AG09309 (cell line): ENCODE data around the gene ESR2.

ENCODE experiments used
- DNase-seq: peaks from one replicate; pipeline ENCODE4 v3.0.0-alpha.2; 2010; ENCODE audit warnings: low read depth
- H3K4me3 ChIP-seq: 2 replicates; pipeline ENCODE4 v1.5.1; 2011; ENCODE audit warnings: mild to moderate bottlenecking, low read depth, low read length, moderate library complexity; ENCODE audit not compliant: control insufficient read depth
- CTCF ChIP-seq: IDR thresholded peaks from 2 replicates; pipeline ENCODE4 v1.5.1; 2011; ENCODE audit warnings: mild to moderate bottlenecking, low read depth, low read length, inconsistent platforms; ENCODE audit not compliant: insufficient read depth, control insufficient read depth; ENCODE audit errors: missing control alignments

ESR2 gene

GRCh38 chr14:64089920-64090319, 204.3 kb downstream of the ESR2 start:
- no peak for TF ChIP-seq CTCF
- DNase-seq = no peak
- no peak overlapping the region for H3K4me3 ChIP-seq

GRCh38 chr14:64088647-64088964, 205.6 kb downstream of the ESR2 start:
- no peak overlapping the region for H3K4me3 ChIP-seq
- DNase-seq = no peak
- TF ChIP-seq CTCF = no peak

GRCh38 chr14:64082837-64083236, 211.3 kb downstream of the ESR2 start:
- TF ChIP-seq CTCF = no peak
- no peak overlapping the region for H3K4me3 ChIP-seq

GRCh38 chr14:64081174-64081746, 212.9 kb downstream of the ESR2 start:
- H3K4me3 ChIP-seq = no peak overlapping the region
- TF ChIP-seq CTCF = no peak
- no peak for DNase-seq

More at GRCh38 chr14:64082837-64083236, 211.3 kb downstream of the ESR2 start:
- no peak for DNase-seq

- no peak for DNase-seq
- TF ChIP-seq CTCF = no peak
- no peak overlapping the region for H3K4me3 ChIP-seq
Measured at GRCh38 chr14:64080452-64080851, 213.7 kb downstream of the ESR2 start.

- TF ChIP-seq CTCF = no peak
- no peak for DNase-seq
- H3K4me3 ChIP-seq = no peak overlapping the region
Measured at GRCh38 chr14:64075613-64076005, 218.6 kb downstream of the ESR2 start.
